Neural progenitor cell (in vitro differentiated cells): ENCODE data around the gene IGF1.

Experiments
- CTCF ChIP-seq: fragments of 200-600 bp; sonication (generic); IDR thresholded peaks from 2 replicates; pipeline ENCODE4 v1.5.1; 2017; ENCODE audit warnings: antibody characterized with exemption, mild to moderate bottlenecking
- EZH2 ChIP-seq: fragments of 200-600 bp; sonication (generic); IDR thresholded peaks from 2 replicates; pipeline ENCODE4 v1.6.1; 2017; ENCODE audit warnings: antibody characterized with exemption, mild to moderate bottlenecking, moderate library complexity
- EZH2phosphoT487 ChIP-seq: fragments of 200-600 bp; sonication (generic); IDR thresholded peaks from 2 replicates; pipeline ENCODE4 v1.6.1; 2017; ENCODE audit warnings: antibody characterized with exemption

DNA sequence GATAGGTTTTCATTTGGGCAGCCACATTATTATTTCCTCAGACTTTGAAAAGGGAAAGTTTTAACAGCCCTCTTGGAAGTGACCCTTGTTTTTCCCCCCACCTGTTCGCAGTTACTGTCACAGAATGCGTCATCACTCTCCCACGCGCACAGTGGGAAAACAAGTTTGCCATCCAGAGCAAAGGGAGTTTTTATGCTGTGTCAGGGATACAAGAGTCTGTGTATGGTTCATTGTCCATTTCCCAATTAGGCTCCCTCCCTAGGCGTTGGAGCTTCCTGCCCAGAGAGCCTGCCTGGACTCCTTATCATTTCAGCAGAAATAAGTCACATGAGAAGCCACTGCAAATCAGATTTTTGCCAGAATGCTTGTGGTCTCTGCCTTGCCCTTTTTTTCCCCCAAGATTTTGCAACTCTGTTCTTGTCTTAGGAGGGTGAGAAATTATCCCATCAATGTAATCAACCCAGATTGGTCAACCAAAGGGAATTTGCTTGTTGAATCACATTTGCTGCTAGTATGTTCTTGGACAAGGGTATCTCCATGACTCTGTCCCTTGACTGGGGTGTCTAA is 104.1 kb downstream of the IGF1 start:
- no peak for TF ChIP-seq CTCF
- TF ChIP-seq EZH2, result no peak
- TF ChIP-seq EZH2phosphoT487, result no peak
